Dendritic cell treated with granulocyte-macrophage colony-stimulating factor and Interleukin-4, amounts not matched to agents 40 ng/mL and 50 ng/mL, for 4 days (primary cell): ENCODE measurements around the gene SAMD15.

Experiments used
- H3K27ac Mint-ChIP-seq: one replicate; pipeline ENCODE4 v1.8.0; 2022; ENCODE audit warnings: mild to moderate bottlenecking, mixed read lengths
- H3K27me3 Mint-ChIP-seq: one replicate; pipeline ENCODE4 v1.8.0; 2022; ENCODE audit warnings: mild to moderate bottlenecking, mixed read lengths
- H3K36me3 Mint-ChIP-seq: one replicate; pipeline ENCODE4 v1.8.0; 2022; ENCODE audit warnings: low read depth, mixed read lengths
- H3K4me1 Mint-ChIP-seq: one replicate; pipeline ENCODE4 v1.8.0; 2022; ENCODE audit warnings: low read depth, mixed read lengths
- H3K4me3 Mint-ChIP-seq: one replicate; pipeline ENCODE4 v1.8.0; 2022; ENCODE audit warnings: mild to moderate bottlenecking, moderate library complexity, mixed read lengths
- H3K9me3 Mint-ChIP-seq: one replicate; pipeline ENCODE4 v1.8.0; 2022; ENCODE audit warnings: mixed read lengths
- intact Hi-C: fragments of 100-400 bp; cut with micrococcal nuclease; formaldehyde crosslinking; loops from one replicate; pipeline ENCODE4 v1.15.0; 2022

Gene SAMD15

GRCh38 chr14:77355811-77356210, 21.4 kb upstream of the SAMD15 start:
- peaks cover 5% of the 10 kb centered on the region for H3K4me1 Mint-ChIP-seq
- H3K9me3 Mint-ChIP-seq, result no peaks in the 10 kb centered on the region
- peaks cover 2% of the 10 kb centered on the region for H3K36me3 Mint-ChIP-seq
- intact Hi-C loops, result no loop called here
- H3K27ac Mint-ChIP-seq, result no peak overlapping the region
- H3K4me3 Mint-ChIP-seq, result no peak overlapping the region
- no peaks in the 10 kb centered on the region for H3K27me3 Mint-ChIP-seq

GRCh38 chr14:77356899-77357298, 20.3 kb upstream of the SAMD15 start:
- intact Hi-C loops, result no loop called here
- H3K36me3 Mint-ChIP-seq, result no peaks in the 10 kb centered on the region
- H3K4me1 Mint-ChIP-seq, result peaks cover 5% of the 10 kb centered on the region
- H3K27ac Mint-ChIP-seq, result no peak overlapping the region
- no peaks in the 10 kb centered on the region for H3K27me3 Mint-ChIP-seq
- no peak overlapping the region for H3K4me3 Mint-ChIP-seq
- no peaks in the 10 kb centered on the region for H3K9me3 Mint-ChIP-seq

GRCh38 chr14:77359626-77360025, 17.6 kb upstream of the SAMD15 start:
- intact Hi-C loops, result no loop called here
- Mint-ChIP-seq H3K27me3 (no peaks in the 10 kb centered on the region), H3K4me3 (no peak overlapping the region)

GRCh38 chr14:77364146-77364545, 13.0 kb upstream of the SAMD15 start:
- Mint-ChIP-seq H3K27me3 (no peaks in the 10 kb centered on the region), H3K4me1 (peaks cover 27% of the 10 kb centered on the region), H3K4me3 (no peak overlapping the region), H3K27ac (no peak overlapping the region), H3K36me3 (no peaks in the 10 kb centered on the region), H3K9me3 (no peaks in the 10 kb centered on the region)
- intact Hi-C loops, result no loop called here

More at GRCh38 chr14:77359626-77360025, 17.6 kb upstream of the SAMD15 start:
- Mint-ChIP-seq H3K9me3 (no peaks in the 10 kb centered on the region), H3K4me1 (peaks cover 25% of the 10 kb centered on the region), H3K27ac (no peak overlapping the region), H3K36me3 (no peaks in the 10 kb centered on the region)

DNA sequence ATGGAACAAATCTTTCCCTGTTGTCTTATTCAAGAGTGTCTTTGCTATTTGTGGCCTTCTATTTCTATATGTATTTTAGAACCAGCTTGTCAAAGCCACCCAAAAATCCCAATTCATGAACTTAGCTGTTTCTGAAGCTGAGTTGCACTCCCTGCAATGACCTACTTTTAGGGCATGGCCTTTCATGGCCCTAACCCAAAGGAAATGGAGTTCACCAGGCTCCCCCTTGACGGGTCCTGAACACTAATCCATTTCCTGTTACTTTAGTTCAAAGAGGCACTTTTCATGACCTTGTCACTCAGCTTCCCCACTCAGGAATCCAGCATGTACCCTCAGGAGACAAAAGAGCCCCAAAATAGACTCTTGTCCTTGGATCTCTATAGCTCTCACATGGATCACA, 7.9 kb upstream of the SAMD15 start:
- Mint-ChIP-seq H3K4me3 (no peak overlapping the region), H3K9me3 (no peaks in the 10 kb centered on the region), H3K4me1 (peaks cover 28% of the 10 kb centered on the region), H3K27me3 (no peaks in the 10 kb centered on the region), H3K27ac (no peak overlapping the region), H3K36me3 (no peaks in the 10 kb centered on the region)
- intact Hi-C loops, result no loop called here

- no peaks in the 10 kb centered on the region for H3K36me3 Mint-ChIP-seq
- H3K27ac Mint-ChIP-seq, result no peak overlapping the region
- no peaks in the 10 kb centered on the region for H3K9me3 Mint-ChIP-seq
- intact Hi-C loops, result no loop called here
- H3K4me1 Mint-ChIP-seq, result peaks cover 43% of the 10 kb centered on the region
- no peaks in the 10 kb centered on the region for H3K27me3 Mint-ChIP-seq
- H3K4me3 Mint-ChIP-seq, result no peak overlapping the region
Observed at GRCh38 chr14:77372304-77372841, 4.8 kb upstream of the SAMD15 start.

GRCh38 chr14:77375164-77375950, 1.8 kb upstream of the SAMD15 start:
- intact Hi-C loops, result no loop called here
- Mint-ChIP-seq H3K27me3 (no peaks in the 10 kb centered on the region), H3K4me1 (peaks cover 35% of the 10 kb centered on the region), H3K27ac (no peak overlapping the region), H3K4me3 (no peak overlapping the region), H3K9me3 (no peaks in the 10 kb centered on the region), H3K36me3 (no peaks in the 10 kb centered on the region)

DNA sequence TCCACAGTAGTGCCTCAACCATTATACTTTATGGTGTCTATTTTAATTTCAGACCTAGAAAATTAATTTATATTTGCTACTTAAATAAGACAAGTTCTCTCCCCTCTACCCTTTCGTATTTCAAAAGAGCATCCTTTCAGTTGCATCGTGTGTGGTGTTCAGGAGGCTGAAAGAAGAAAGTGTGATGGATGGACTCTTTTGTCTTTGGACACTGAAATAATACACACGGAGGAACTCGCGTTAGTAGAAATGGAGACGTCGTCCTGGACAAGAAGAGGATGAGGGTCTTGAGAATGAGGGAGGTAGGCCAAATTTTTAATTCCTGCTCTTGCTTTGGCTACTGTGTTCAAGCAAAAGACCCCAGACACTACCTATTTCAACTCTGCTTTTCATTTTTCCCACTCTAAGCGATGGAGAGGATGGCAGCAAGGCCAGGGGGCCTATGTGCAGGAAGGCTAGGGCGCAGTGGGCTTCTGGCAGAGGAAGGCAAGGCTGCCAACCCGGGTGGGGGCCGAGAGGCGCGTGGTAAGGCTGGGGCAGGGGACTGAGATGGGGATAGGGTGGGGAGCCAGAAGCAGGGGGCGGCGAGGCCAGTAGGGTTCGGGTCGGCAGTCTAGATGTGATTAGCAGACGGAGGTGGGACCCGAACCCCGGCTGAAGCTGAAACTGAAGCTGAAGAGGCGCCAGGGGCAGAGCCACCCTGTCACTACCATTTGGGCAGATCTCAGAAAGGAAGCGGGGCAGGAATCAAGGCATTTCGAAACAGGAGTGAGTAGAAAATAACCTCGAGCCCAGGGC, 1.0 kb upstream of the SAMD15 start:
- Mint-ChIP-seq H3K4me1 (peaks cover 43% of the 10 kb centered on the region), H3K9me3 (no peaks in the 10 kb centered on the region), H3K27me3 (no peaks in the 10 kb centered on the region), H3K4me3 (no peak overlapping the region), H3K36me3 (no peaks in the 10 kb centered on the region), H3K27ac (no peak overlapping the region)
- intact Hi-C loops, result loop anchor here (2.0 kb wide), 1 partner anchor 55 kb away; the partner anchor contains the start of genes GSTZ1 and POMT2

DNA sequence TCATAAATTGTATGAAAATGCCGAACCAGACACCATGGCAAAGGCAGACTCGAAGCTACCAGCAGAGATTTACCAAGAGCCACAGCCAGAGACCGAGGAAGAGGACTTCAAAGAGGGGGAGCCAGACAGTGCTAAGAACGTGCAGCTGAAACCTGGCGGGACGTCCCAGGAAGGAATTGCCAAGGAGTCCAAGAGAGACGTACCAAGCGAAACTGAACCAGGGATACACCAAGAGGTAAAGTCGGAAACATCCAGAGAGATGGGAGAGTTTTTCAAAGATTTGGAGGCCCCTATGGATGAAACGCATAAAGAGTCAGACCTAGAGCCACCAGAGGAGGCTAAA, 294 bp downstream of the SAMD15 start:
- Mint-ChIP-seq H3K4me1 (peaks cover 42% of the 10 kb centered on the region), H3K27me3 (no peaks in the 10 kb centered on the region), H3K36me3 (no peaks in the 10 kb centered on the region), H3K9me3 (no peaks in the 10 kb centered on the region), H3K4me3 (no peak overlapping the region), H3K27ac (no peak overlapping the region)
- intact Hi-C loops, result loop anchor here (1.0 to 2.0 kb wide), 2 partner anchors 57 to 80 kb away; partner anchors contain the start of genes GSTZ1, POMT2 and VIPAS39

DNA sequence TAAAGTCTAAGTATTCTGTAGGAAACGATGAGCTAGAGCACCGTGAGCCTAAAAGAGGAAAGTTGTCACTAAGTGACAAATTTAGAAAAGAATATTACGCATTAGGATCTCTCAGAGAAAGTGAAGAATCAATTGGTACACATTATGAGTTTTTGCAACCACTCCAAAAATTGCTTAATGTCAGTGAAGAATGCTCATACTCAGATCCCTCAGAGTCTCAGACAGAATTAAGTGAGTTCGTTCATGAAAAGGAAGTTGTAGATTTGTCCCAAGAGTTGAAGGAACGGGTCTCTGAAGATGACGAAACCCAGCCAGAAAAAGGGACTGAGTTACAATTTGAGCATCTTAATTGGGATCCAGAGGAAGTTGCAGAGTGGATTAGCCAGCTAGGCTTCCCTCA, 1.5 kb downstream of the SAMD15 start:
- H3K4me3 Mint-ChIP-seq, result no peak overlapping the region
- H3K27me3 Mint-ChIP-seq, result no peaks in the 10 kb centered on the region
- peaks cover 34% of the 10 kb centered on the region for H3K4me1 Mint-ChIP-seq
- H3K9me3 Mint-ChIP-seq, result no peaks in the 10 kb centered on the region
- intact Hi-C loops, result no loop called here
- H3K27ac Mint-ChIP-seq, result no peak overlapping the region
- no peaks in the 10 kb centered on the region for H3K36me3 Mint-ChIP-seq

DNA sequence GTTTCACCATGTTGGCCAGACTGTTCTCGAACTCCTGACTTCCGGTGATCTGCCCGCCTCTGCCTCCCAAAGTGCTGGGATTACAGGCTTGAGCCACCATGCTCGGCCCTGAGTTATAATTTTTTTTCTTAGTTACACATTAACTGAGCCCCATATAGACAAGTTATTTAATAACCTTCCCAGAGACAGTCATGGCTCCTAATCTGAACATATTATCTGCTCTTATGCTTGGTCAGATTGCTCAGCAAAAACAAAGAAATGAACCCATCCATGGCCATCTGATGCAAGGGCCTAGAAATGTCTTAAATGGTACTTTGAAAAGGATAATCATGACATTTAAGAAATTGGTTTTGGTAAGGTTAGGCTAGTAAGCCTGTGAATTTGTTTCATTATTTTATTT, 13.0 kb downstream of the SAMD15 start:
- intact Hi-C loops, result no loop called here
- Mint-ChIP-seq H3K27ac (no peak overlapping the region), H3K4me1 (no peaks in the 10 kb centered on the region), H3K36me3 (no peaks in the 10 kb centered on the region), H3K27me3 (no peaks in the 10 kb centered on the region), H3K9me3 (no peaks in the 10 kb centered on the region), H3K4me3 (no peak overlapping the region)

GRCh38 chr14:77400216-77400615, 23.0 kb downstream of the SAMD15 start:
- Mint-ChIP-seq H3K36me3 (no peaks in the 10 kb centered on the region), H3K27me3 (no peaks in the 10 kb centered on the region)

GRCh38 chr14:77403768-77404167, 26.6 kb downstream of the SAMD15 start:
- Mint-ChIP-seq H3K27ac (no peak overlapping the region), H3K36me3 (no peaks in the 10 kb centered on the region), H3K9me3 (no peaks in the 10 kb centered on the region), H3K4me1 (peaks cover 26% of the 10 kb centered on the region), H3K27me3 (no peaks in the 10 kb centered on the region), H3K4me3 (no peak overlapping the region)
- intact Hi-C loops, result no loop called here

More at GRCh38 chr14:77400216-77400615, 23.0 kb downstream of the SAMD15 start:
- H3K27ac Mint-ChIP-seq, result no peak overlapping the region
- H3K9me3 Mint-ChIP-seq, result peaks cover 9% of the 10 kb centered on the region
- no peak overlapping the region for H3K4me3 Mint-ChIP-seq
- no peaks in the 10 kb centered on the region for H3K4me1 Mint-ChIP-seq
- intact Hi-C loops, result no loop called here

GRCh38 chr14:77406086-77406485, 28.9 kb downstream of the SAMD15 start:
- Mint-ChIP-seq H3K4me1 (peaks cover 26% of the 10 kb centered on the region), H3K36me3 (no peaks in the 10 kb centered on the region), H3K9me3 (no peaks in the 10 kb centered on the region), H3K4me3 (no peak overlapping the region), H3K27me3 (no peaks in the 10 kb centered on the region), H3K27ac (no peak overlapping the region)
- intact Hi-C loops, result no loop called here
